Keratinocyte (primary cell): Measurements from ENCODE around the gene IL1RAP. TPM values are rescaled to one million over a fixed set of nuclear protein-coding genes. Genes with fewer than 3 reads are reported as not detected.

ENCODE experiments used
- DNase-seq: peaks from one replicate; pipeline ENCODE4 v3.0.0-alpha.2; 2011; ENCODE audit warnings: low read depth, missing footprints, low spot score
- FAIRE-seq: peaks from 2 replicates; lab custom pipeline; 2011; peaks lifted over from hg19 to GRCh38; lab: Jason Lieb, UNC
- H2AFZ ChIP-seq: 2 replicates; pipeline ENCODE4 v1.6.0; 2012; ENCODE audit warnings: low read length, control low read depth, inconsistent platforms; ENCODE audit not compliant: control insufficient read depth
- H3K27ac ChIP-seq: 2 replicates; pipeline ENCODE4 v1.5.1; 2011; ENCODE audit warnings: low read length; ENCODE audit not compliant: control insufficient read depth, insufficient read depth
- H3K27me3 ChIP-seq: 3 replicates; pipeline ENCODE4 v1.6.0; 2011; ENCODE audit warnings: low read length; ENCODE audit not compliant: control insufficient read depth, insufficient read depth; ENCODE audit errors: extremely low read depth
- H3K36me3 ChIP-seq, 2 experiments: 2 replicates in 1 of 2; 3 replicates in 1 of 2; pipeline ENCODE4 v1.5.1; 2011; ENCODE audit warnings: low read length in 2 of 2, mild to moderate bottlenecking in 1 of 2; ENCODE audit not compliant: control insufficient read depth in 2 of 2, insufficient read depth in 2 of 2; ENCODE audit errors: extremely low read depth in 1 of 2
- H3K4me1 ChIP-seq: 3 replicates; pipeline ENCODE4 v1.5.1; 2011; ENCODE audit warnings: low read length; ENCODE audit not compliant: control insufficient read depth, insufficient read depth; ENCODE audit errors: extremely low read depth
- H3K4me2 ChIP-seq: 3 replicates; pipeline ENCODE4 v1.6.0; 2011; ENCODE audit warnings: low read depth, low read length; ENCODE audit not compliant: control insufficient read depth, insufficient read depth; ENCODE audit errors: extremely low read depth
- H3K4me3 ChIP-seq, 3 experiments: fragments of 200-600 bp in 1 of 3; sonication (generic) in 1 of 3; 2 replicates in 2 of 3; 3 replicates in 1 of 3; pipeline ENCODE4 v1.5.1; 2011 to 2016; ENCODE audit warnings: low read length in 3 of 3, mild to moderate bottlenecking in 3 of 3, control low read depth in 2 of 3, inconsistent platforms in 1 of 3, low read depth in 1 of 3, mixed read lengths in 1 of 3, mixed run types in 1 of 3, moderate library complexity in 1 of 3; ENCODE audit not compliant: control insufficient read depth in 2 of 3, insufficient read depth in 2 of 3; ENCODE audit errors: extremely low read depth in 1 of 3
- H3K79me2 ChIP-seq: 2 replicates; pipeline ENCODE4 v1.6.0; 2012; ENCODE audit warnings: low read length; ENCODE audit not compliant: control insufficient read depth, insufficient read depth
- H3K9ac ChIP-seq: 3 replicates; pipeline ENCODE4 v1.6.0; 2011; ENCODE audit warnings: low read length; ENCODE audit not compliant: control insufficient read depth, insufficient read depth; ENCODE audit errors: extremely low read depth
- H3K9me1 ChIP-seq: 3 replicates; pipeline ENCODE4 v1.6.0; 2011; ENCODE audit warnings: low read length; ENCODE audit not compliant: control insufficient read depth, insufficient read depth; ENCODE audit errors: extremely low read depth
- H3K9me3 ChIP-seq: 2 replicates; pipeline ENCODE4 v1.5.1; 2012; ENCODE audit warnings: low read depth, low read length; ENCODE audit not compliant: control insufficient read depth
- H4K20me1 ChIP-seq: 3 replicates; pipeline ENCODE4 v1.6.0; 2011; ENCODE audit warnings: low read length; ENCODE audit not compliant: control insufficient read depth, insufficient read depth; ENCODE audit errors: extremely low read depth
- CTCF ChIP-seq, 3 experiments: IDR thresholded peaks in 1 of 3; conservative IDR thresholded peaks in 1 of 3; optimal IDR thresholded peaks in 1 of 3; 2 replicates in 2 of 3; 3 replicates in 1 of 3; pipeline versions ENCODE3 to v1.5.1; 2011; ENCODE audit warnings: low read length in 3 of 3, mild to moderate bottlenecking in 3 of 3, moderate library complexity in 2 of 3, control low read depth in 1 of 3, inconsistent platforms in 1 of 3; ENCODE audit not compliant: insufficient read depth in 2 of 3; ENCODE audit errors: extremely low read depth in 1 of 3
- EZH2 ChIP-seq: IDR thresholded peaks from one replicate; pipeline ENCODE4 v1.6.1; 2012; ENCODE audit warnings: inconsistent platforms, mild to moderate bottlenecking, low read length, moderate library complexity
- dilution Hi-C: fragments of 300-500 bp; cut with MboI; formaldehyde crosslinking; loops from one replicate; pipeline ENCODE4 v1.7.0; 2020; ENCODE audit warnings: low sequenced_read_pairs; ENCODE audit not compliant: extremely low pct_ligation_motif_present
- polyA plus RNA-seq, 5 experiments: library from polyadenylated mRNA; depleted of rRNA in 3 of 5; stranded (reverse) in 3 of 5; stranded (forward) in 1 of 5; unstranded in 1 of 5; fragments of >200 nt; gene quantifications; 1 replicate in 1 of 5; 2 replicates in 3 of 5; 3 replicates in 1 of 5; pipeline versions ENCODE4 v1.2.1 to v1.2.3, GENCODE V29; 2011 to 2012; ENCODE audit warnings: missing spikeins in 2 of 5, low read depth in 1 of 5, low replicate concordance in 1 of 5

IL1RAP gene
- polyA plus RNA-seq, 1 donor (not counting 4 experiments of a cell fraction or from before 2014, with no cell fraction given), result 69.7 TPM

- TF ChIP-seq EZH2 (no peak), CTCF (optimal IDR thresholded peaks at IDR 0.05 in 1 of 3, IDR thresholded peaks at IDR 0.05 in 1 of 3, conservative IDR thresholded peaks at IDR 0.05 in 1 of 3; ENCODE audit: extremely low read depth in 1 of 3, insufficient read depth in 2 of 3, low read length in 3 of 3) (no peak)
- no peak for FAIRE-seq
- no peaks in the 10 kb centered on the region for H3K4me1 ChIP-seq
These were observed 8.4 kb upstream of the IL1RAP start for GRCh38 chr3:190505381-190506003.

GRCh38 chr3:190506271-190506670, 7.6 kb upstream of the IL1RAP start:
- DNase-seq, result no peak
- Histone ChIP-seq H3K4me3 (no peak overlapping the region), H3K4me2 (no peak overlapping the region), H3K79me2 (no peaks in the 10 kb centered on the region), H3K4me1 (no peaks in the 10 kb centered on the region), H4K20me1 (no peaks in the 10 kb centered on the region), H3K36me3 (no peaks in the 10 kb centered on the region), H3K9ac (no peak overlapping the region), H3K27me3 (no peaks in the 10 kb centered on the region), H2AFZ (no peak overlapping the region), H3K9me3 (no peaks in the 10 kb centered on the region), H3K9me1 (no peaks in the 10 kb centered on the region), H3K27ac (no peak overlapping the region)
- TF ChIP-seq EZH2 (no peak), CTCF (optimal IDR thresholded peaks at IDR 0.05 in 1 of 3, IDR thresholded peaks at IDR 0.05 in 1 of 3, conservative IDR thresholded peaks at IDR 0.05 in 1 of 3; ENCODE audit: extremely low read depth in 1 of 3, insufficient read depth in 2 of 3, low read length in 3 of 3) (no peak)
- FAIRE-seq, result no peak
- dilution Hi-C loops, result no loop called here

More at GRCh38 chr3:190505381-190506003, 8.4 kb upstream of the IL1RAP start:
- Histone ChIP-seq H3K9me3 (no peaks in the 10 kb centered on the region), H3K9ac (no peak overlapping the region), H3K4me3 (no peak overlapping the region), H3K4me2 (no peak overlapping the region), H3K27ac (no peak overlapping the region), H3K27me3 (no peaks in the 10 kb centered on the region), H3K36me3 (no peaks in the 10 kb centered on the region), H4K20me1 (no peaks in the 10 kb centered on the region), H3K9me1 (no peaks in the 10 kb centered on the region), H3K79me2 (no peaks in the 10 kb centered on the region), H2AFZ (no peak overlapping the region)
- DNase-seq, result no peak
- dilution Hi-C loops, result no loop called here
